ENCODE results near the gene BICD2. TPM values are rescaled to one million over a fixed set of nuclear protein-coding genes. Genes with fewer than 3 reads are reported as not detected.

Gene BICD2
- total and polyA plus RNA-seq, 2 of the 13 experiments (the other 11 are each of a cell fraction or from before 2014, with no cell fraction given): 5.1 to 17.4 TPM

- TF ChIP-seq TERF1 (CRISPR knock-in tag; IDR thresholded peaks at IDR 0.05) (no peak), ZNF878 (CRISPR knock-in tag; IDR thresholded peaks at IDR 0.05) (peak; percentile 30; the same call in 1 of the 2 replicates), ZNF484 (CRISPR knock-in tag; IDR thresholded peaks at IDR 0.05; ENCODE audit: borderline replicate concordance, low read depth) (no peak), FOXK1 (CRISPR knock-in tag; IDR thresholded peaks at IDR 0.05; ENCODE audit: borderline replicate concordance, low read depth) (0 out of 2 replicates have a peak, but pooled peaks have one; percentile 77), ZFAT (CRISPR knock-in tag; conservative IDR thresholded peaks at IDR 0.05) (no peak), ZNF841 (CRISPR knock-in tag; IDR thresholded peaks at IDR 0.05; ENCODE audit: borderline replicate concordance) (no peak), MXI1 (IDR thresholded peaks at IDR 0.05; ENCODE audit: borderline replicate concordance, low read depth, low read length) (peak; percentile 56; the same call in 1 of the 3 replicates), E2F1 (CRISPR knock-in tag; IDR thresholded peaks at IDR 0.05) (peak; percentile 60), ZNF101 (CRISPR knock-in tag; IDR thresholded peaks at IDR 0.05; ENCODE audit: borderline replicate concordance, low read depth) (no peak), ZNF282 (IDR thresholded peaks at IDR 0.05; ENCODE audit: partially characterized antibody) (no peak), HNF1B (CRISPR knock-in tag; IDR thresholded peaks at IDR 0.05) (0 out of 2 replicates have a peak, but pooled peaks have one; percentile 43), ZNF883 (CRISPR knock-in tag; IDR thresholded peaks at IDR 0.05; ENCODE audit: not compliant biosample characterization) (peak; percentile 39), ZBTB46 (CRISPR knock-in tag; IDR thresholded peaks at IDR 0.05; ENCODE audit: borderline replicate concordance) (no peak), ZNF790 (CRISPR knock-in tag; IDR thresholded peaks at IDR 0.05; ENCODE audit: borderline replicate concordance) (no peak), BCLAF1 (IDR thresholded peaks at IDR 0.05) (no peak), ZFP82 (CRISPR knock-in tag; IDR thresholded peaks at IDR 0.05; ENCODE audit: borderline replicate concordance) (0 out of 2 replicates have a peak, but pooled peaks have one; percentile 36), ISX (CRISPR knock-in tag; conservative IDR thresholded peaks at IDR 0.05) (no peak), NR1H2 (CRISPR knock-in tag; IDR thresholded peaks at IDR 0.05; ENCODE audit: borderline replicate concordance, low read depth) (0 out of 2 replicates have a peak, but pooled peaks have one; percentile 64)
These were observed 629 bp upstream of the BICD2 start (continued) for GRCh38 chr9:92764988-92765936.

All from HepG2 (cell line).